Left lobe of liver (tissue), 2 donors: ENCODE measurements around the gene NPIPB4. TPM values are rescaled to one million over a fixed set of nuclear protein-coding genes. Genes with fewer than 3 reads are reported as not detected.
"Not testable (repeated sequence)": the region's sequence is repeated elsewhere in the genome, so short reads cannot be mapped to it uniquely, and the experiment has no call there.

Experiments used
- ATAC-seq: fragments of 200-7000 bp; cut with Tn5 transposase; one replicate; pipeline ENCODE4 v1.9.1; 2020; ENCODE audit warnings: mild to moderate bottlenecking, moderate library complexity
- DNase-seq: peaks from one replicate; pipeline ENCODE4 v3.0.0-alpha.2; 2020; ENCODE audit warnings: low spot score
- total RNA-seq: library from RNA; stranded (reverse); gene quantifications from one replicate; pipeline ENCODE4 v1.2.1, GENCODE V29; 2021
- donor health status: DM: no; HTN: no; CAD: no; lungs with moderate emphysema.
- donor health status: DM: no; HTN: yes; CAD: no.

NPIPB4 gene
- total RNA-seq, 1 donor from 2014 or later = 58.3 TPM

DNA sequence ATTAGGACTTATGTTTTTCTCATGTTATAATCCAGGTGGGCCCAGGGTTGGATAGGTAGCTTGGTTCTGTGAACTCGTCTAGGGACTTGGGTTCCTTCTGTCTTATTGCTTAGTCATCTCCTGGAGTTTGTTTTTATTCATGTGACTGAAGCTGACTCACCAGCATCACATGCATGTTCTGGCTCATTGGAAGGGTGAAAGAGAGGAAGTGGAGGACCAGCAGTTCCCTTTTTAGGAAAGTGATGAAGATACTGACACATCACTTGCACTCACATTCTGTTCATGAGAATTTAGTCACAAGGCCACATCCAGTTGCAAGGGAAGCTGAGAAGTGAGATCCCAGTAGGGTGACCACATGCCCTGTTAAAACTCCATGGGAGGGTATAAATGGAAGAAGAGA lies 67.0 kb downstream of the NPIPB4 start:
- ATAC-seq = peak; percentile 48
- not testable (repeated sequence) for DNase-seq

Other genes with a start within 250 kb of the NPIPB4 start
- gene IGSF6, start 205.1 kb downstream of the NPIPB4 start, total RNA-seq = 2.8 TPM
- 0.10 TPM for gene OTOA, start 193.8 kb downstream of the NPIPB4 start, total RNA-seq
- 203 TPM for gene UQCRC2, start 95.6 kb upstream of the NPIPB4 start, total RNA-seq
- not detected for gene PDZD9, start 143.4 kb upstream of the NPIPB4 start, total RNA-seq
- gene MOSMO, start 150.4 kb upstream of the NPIPB4 start, total RNA-seq = 7.2 TPM
- 0.08 TPM for gene VWA3A, start 234.8 kb upstream of the NPIPB4 start, total RNA-seq